GM06990 (cell line): Measurements from ENCODE around the gene CD1B.
"Not testable (repeated sequence)": the region's sequence is repeated elsewhere in the genome, so short reads cannot be mapped to it uniquely, and the experiment has no call there.

Experiments
- DNase-seq: peaks from one replicate; pipeline ENCODE4 v3.0.0-alpha.2; 2011; ENCODE audit not compliant: insufficient read length; ENCODE audit errors: extremely low read depth
- H3K27me3 ChIP-seq: replicated peaks from 2 replicates; pipeline ENCODE4 v1.6.0; 2011; ENCODE audit warnings: low read length; ENCODE audit not compliant: control insufficient read depth, insufficient read depth
- H3K36me3 ChIP-seq: 2 replicates; pipeline ENCODE4 v1.5.1; 2011; ENCODE audit warnings: low read length; ENCODE audit not compliant: control insufficient read depth, insufficient read depth
- H3K4me3 ChIP-seq: replicated peaks from 2 replicates; pipeline ENCODE4 v1.5.1; 2011; ENCODE audit warnings: low read depth, mild to moderate bottlenecking, control low read depth, low read length
- CTCF ChIP-seq: IDR thresholded peaks from 2 replicates; pipeline ENCODE4 v1.5.1; 2011; ENCODE audit warnings: low read length, control low read depth, mild to moderate bottlenecking, inconsistent platforms; ENCODE audit not compliant: insufficient read depth, poor library complexity, severe bottlenecking

CD1B gene

GRCh38 chr1:158331481-158332150, at the start of gene CD1B:
TSS of gene CD1B (minus strand) at chr1:158331531. CDS start at chr1:158331423, 108 bp downstream.
- Histone ChIP-seq H3K36me3 (no peaks in the 10 kb centered on the region), H3K4me3 (no peak within 1 kb of the TSS), H3K27me3 (no peaks in the 10 kb centered on the region)
- no peak for DNase-seq
- no peak for TF ChIP-seq CTCF

GRCh38 chr1:158374860-158375259, 43.5 kb upstream of the CD1B start:
- Histone ChIP-seq H3K36me3 (no peaks in the 10 kb centered on the region), H3K4me3 (no peak overlapping the region), H3K27me3 (no peaks in the 10 kb centered on the region)
- DNase-seq = no peak
- no peak for TF ChIP-seq CTCF

- H3K4me3 ChIP-seq, H3K27me3 ChIP-seq, H3K36me3 ChIP-seq, DNase-seq: not testable (repeated sequence)
Observed at GRCh38 chr1:158374101-158374500, 42.8 kb upstream of the CD1B start.

- no peak for TF ChIP-seq CTCF
- H3K4me3 ChIP-seq = no peak overlapping the region
- peak; percentile 46 for DNase-seq
- H3K27me3 ChIP-seq = no peaks in the 10 kb centered on the region
- no peaks in the 10 kb centered on the region for H3K36me3 ChIP-seq
Observed at GRCh38 chr1:158371188-158371953, 40.0 kb upstream of the CD1B start.

- Histone ChIP-seq H3K4me3 (no peak overlapping the region), H3K27me3 (no peaks in the 10 kb centered on the region), H3K36me3 (no peaks in the 10 kb centered on the region)
- no peak for DNase-seq
- TF ChIP-seq CTCF = no peak
Observed at GRCh38 chr1:158366783-158367182, 35.5 kb upstream of the CD1B start.

- no peak for TF ChIP-seq CTCF
Observed at GRCh38 chr1:158362941-158363340, 31.6 kb upstream of the CD1B start.

More at GRCh38 chr1:158362941-158363340, 31.6 kb upstream of the CD1B start:
- H3K4me3 ChIP-seq = no peak overlapping the region
- no peaks in the 10 kb centered on the region for H3K36me3 ChIP-seq
- peak; percentile 6 for DNase-seq
- H3K27me3 ChIP-seq = no peaks in the 10 kb centered on the region
